ENCODE results near the gene OR6C65. TPM values are rescaled to one million over a fixed set of nuclear protein-coding genes. Genes with fewer than 3 reads are reported as not detected.

The OR6C65 gene
- total RNA-seq, 1 experiment from 2014 or later: not detected

DNA sequence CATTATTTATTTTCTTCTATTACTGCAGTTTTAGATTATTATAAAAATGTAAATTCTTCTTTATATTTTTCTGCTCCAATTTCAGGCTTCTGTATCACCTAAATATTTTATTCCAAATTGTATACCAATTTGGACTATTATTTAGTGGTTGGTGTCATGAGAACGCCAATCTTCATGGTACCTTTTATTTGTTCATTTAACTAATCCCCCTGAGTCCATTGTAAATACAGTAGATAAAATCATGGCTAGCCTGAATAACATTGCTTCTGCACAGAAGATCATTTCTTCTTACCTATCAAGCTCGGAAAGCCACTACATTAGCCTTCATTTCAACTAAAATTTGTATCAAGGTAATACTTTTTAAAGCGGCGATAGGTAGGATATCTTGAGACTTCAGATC is 37.7 kb upstream of the OR6C65 start, which contains the start of gene OR6C75:
Gene OR6C75 (plus strand): TSS at position 301 of the 400 bp plus-strand sequence. CDS start 2,136 bp downstream, outside the sequence.
- Mint-ChIP-seq H3K36me3 (no peaks in the 10 kb centered on the region), H3K27me3 (ENCODE audit: low read depth) (no peaks in the 10 kb centered on the region), H3K4me1 (no peaks in the 10 kb centered on the region), H3K27ac (no peak within 1 kb of the TSS), H3K9me3 (no peaks in the 10 kb centered on the region), H3K4me3 (no peak within 1 kb of the TSS)
- no peak for TF ChIP-seq NR2C2 (CRISPR knock-in tag; IDR thresholded peaks at IDR 0.05)
- TF ChIP-seq FOXP1 (CRISPR knock-in tag; IDR thresholded peaks at IDR 0.05; ENCODE audit: borderline replicate concordance): no peak
- TF ChIP-seq JAZF1 (CRISPR knock-in tag; IDR thresholded peaks at IDR 0.05): no peak
- TF ChIP-seq SP1 (CRISPR knock-in tag; conservative IDR thresholded peaks at IDR 0.05): no peak
- TF ChIP-seq KAT7 (CRISPR knock-in tag; IDR thresholded peaks at IDR 0.05; ENCODE audit: borderline replicate concordance): no peak
- TF ChIP-seq, protein P1, sequence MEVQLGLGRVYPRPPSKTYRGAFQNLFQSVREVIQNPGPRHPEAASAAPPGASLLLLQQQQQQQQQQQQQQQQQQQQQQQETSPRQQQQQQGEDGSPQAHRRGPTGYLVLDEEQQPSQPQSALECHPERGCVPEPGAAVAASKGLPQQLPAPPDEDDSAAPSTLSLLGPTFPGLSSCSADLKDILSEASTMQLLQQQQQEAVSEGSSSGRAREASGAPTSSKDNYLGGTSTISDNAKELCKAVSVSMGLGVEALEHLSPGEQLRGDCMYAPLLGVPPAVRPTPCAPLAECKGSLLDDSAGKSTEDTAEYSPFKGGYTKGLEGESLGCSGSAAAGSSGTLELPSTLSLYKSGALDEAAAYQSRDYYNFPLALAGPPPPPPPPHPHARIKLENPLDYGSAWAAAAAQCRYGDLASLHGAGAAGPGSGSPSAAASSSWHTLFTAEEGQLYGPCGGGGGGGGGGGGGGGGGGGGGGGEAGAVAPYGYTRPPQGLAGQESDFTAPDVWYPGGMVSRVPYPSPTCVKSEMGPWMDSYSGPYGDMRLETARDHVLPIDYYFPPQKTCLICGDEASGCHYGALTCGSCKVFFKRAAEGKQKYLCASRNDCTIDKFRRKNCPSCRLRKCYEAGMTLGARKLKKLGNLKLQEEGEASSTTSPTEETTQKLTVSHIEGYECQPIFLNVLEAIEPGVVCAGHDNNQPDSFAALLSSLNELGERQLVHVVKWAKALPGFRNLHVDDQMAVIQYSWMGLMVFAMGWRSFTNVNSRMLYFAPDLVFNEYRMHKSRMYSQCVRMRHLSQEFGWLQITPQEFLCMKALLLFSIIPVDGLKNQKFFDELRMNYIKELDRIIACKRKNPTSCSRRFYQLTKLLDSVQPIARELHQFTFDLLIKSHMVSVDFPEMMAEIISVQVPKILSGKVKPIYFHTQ (CRISPR knock-in tag; IDR thresholded peaks at IDR 0.05): no peak
- TF ChIP-seq RORB (CRISPR knock-in tag; IDR thresholded peaks at IDR 0.05): no peak
- no peak for TF ChIP-seq SMAD3 (CRISPR knock-in tag; IDR thresholded peaks at IDR 0.05; ENCODE audit: borderline replicate concordance)
- no peak for TF ChIP-seq ZNF671 (CRISPR knock-in tag; IDR thresholded peaks at IDR 0.05)
- TF ChIP-seq, protein P2, sequence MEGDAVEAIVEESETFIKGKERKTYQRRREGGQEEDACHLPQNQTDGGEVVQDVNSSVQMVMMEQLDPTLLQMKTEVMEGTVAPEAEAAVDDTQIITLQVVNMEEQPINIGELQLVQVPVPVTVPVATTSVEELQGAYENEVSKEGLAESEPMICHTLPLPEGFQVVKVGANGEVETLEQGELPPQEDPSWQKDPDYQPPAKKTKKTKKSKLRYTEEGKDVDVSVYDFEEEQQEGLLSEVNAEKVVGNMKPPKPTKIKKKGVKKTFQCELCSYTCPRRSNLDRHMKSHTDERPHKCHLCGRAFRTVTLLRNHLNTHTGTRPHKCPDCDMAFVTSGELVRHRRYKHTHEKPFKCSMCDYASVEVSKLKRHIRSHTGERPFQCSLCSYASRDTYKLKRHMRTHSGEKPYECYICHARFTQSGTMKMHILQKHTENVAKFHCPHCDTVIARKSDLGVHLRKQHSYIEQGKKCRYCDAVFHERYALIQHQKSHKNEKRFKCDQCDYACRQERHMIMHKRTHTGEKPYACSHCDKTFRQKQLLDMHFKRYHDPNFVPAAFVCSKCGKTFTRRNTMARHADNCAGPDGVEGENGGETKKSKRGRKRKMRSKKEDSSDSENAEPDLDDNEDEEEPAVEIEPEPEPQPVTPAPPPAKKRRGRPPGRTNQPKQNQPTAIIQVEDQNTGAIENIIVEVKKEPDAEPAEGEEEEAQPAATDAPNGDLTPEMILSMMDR (IDR thresholded peaks at IDR 0.05): no peak
- no peak for TF ChIP-seq ZNF263 (CRISPR knock-in tag; IDR thresholded peaks at IDR 0.05; ENCODE audit: low read depth)
- TF ChIP-seq, protein P3, sequence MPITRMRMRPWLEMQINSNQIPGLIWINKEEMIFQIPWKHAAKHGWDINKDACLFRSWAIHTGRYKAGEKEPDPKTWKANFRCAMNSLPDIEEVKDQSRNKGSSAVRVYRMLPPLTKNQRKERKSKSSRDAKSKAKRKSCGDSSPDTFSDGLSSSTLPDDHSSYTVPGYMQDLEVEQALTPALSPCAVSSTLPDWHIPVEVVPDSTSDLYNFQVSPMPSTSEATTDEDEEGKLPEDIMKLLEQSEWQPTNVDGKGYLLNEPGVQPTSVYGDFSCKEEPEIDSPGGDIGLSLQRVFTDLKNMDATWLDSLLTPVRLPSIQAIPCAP (CRISPR knock-in tag; IDR thresholded peaks at IDR 0.05): no peak
- TF ChIP-seq, protein P4, sequence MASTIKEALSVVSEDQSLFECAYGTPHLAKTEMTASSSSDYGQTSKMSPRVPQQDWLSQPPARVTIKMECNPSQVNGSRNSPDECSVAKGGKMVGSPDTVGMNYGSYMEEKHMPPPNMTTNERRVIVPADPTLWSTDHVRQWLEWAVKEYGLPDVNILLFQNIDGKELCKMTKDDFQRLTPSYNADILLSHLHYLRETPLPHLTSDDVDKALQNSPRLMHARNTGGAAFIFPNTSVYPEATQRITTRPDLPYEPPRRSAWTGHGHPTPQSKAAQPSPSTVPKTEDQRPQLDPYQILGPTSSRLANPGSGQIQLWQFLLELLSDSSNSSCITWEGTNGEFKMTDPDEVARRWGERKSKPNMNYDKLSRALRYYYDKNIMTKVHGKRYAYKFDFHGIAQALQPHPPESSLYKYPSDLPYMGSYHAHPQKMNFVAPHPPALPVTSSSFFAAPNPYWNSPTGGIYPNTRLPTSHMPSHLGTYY (CRISPR knock-in tag; IDR thresholded peaks at IDR 0.05): no peak
- TF ChIP-seq, protein P5, sequence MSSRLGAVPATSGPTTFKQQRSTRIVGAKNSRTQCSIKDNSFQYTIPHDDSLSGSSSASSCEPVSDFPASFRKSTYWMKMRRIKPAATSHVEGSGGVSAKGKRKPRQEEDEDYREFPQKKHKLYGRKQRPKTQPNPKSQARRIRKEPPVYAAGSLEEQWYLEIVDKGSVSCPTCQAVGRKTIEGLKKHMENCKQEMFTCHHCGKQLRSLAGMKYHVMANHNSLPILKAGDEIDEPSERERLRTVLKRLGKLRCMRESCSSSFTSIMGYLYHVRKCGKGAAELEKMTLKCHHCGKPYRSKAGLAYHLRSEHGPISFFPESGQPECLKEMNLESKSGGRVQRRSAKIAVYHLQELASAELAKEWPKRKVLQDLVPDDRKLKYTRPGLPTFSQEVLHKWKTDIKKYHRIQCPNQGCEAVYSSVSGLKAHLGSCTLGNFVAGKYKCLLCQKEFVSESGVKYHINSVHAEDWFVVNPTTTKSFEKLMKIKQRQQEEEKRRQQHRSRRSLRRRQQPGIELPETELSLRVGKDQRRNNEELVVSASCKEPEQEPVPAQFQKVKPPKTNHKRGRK (CRISPR knock-in tag; IDR thresholded peaks at IDR 0.05; ENCODE audit: borderline replicate concordance): no peak
- no peak for TF ChIP-seq AFF4 (CRISPR knock-in tag; IDR thresholded peaks at IDR 0.05; ENCODE audit: borderline replicate concordance)
- CTCF ChIA-PET: no interaction called here
- ATAC-seq (no peak), DNase-seq (ENCODE audit: low spot score) (no peak)
- POLR2A ChIA-PET: no interaction called here
